Measurements from ENCODE around the gene CLNK. TPM values are rescaled to one million over a fixed set of nuclear protein-coding genes. Genes with fewer than 3 reads are reported as not detected.

Gene CLNK
- total and polyA plus RNA-seq, 2 of the 13 experiments (the other 11 are each of a cell fraction or from before 2014, with no cell fraction given): not detected

GRCh38 chr4:10589321-10589720 lies 95.2 kb downstream of the CLNK start (continued):
- TF ChIP-seq ZNF432 (CRISPR knock-in tag; IDR thresholded peaks at IDR 0.05; ENCODE audit: borderline replicate concordance): no peak

- Histone ChIP-seq H3K27me3 (ENCODE audit: control insufficient read depth in 1 of 2, insufficient read depth in 2 of 2, low read length in 2 of 2) (0 out of 5 replicates have a peak, but pooled peaks cover 0 to 1% of the 10 kb centered on the region in 2 experiments), H3K9me3 (ENCODE audit: low read length) (no peaks in the 10 kb centered on the region), H3K27ac (ENCODE audit: extremely low read length, insufficient read depth, low read length) (no peak overlapping the region), H3K36me3 (replicated peaks in 1 of 2; ENCODE audit: control insufficient read depth in 1 of 2, insufficient read depth in 2 of 2, low read length in 2 of 2) (no peaks in the 10 kb centered on the region), H4K20me1 (ENCODE audit: insufficient read depth, low read length) (no peaks in the 10 kb centered on the region), H3K4me3 (replicated peaks in 1 of 3; ENCODE audit: insufficient read depth in 1 of 3, low read depth in 2 of 3, low read length in 3 of 3) (no peak overlapping the region), H3K9ac (ENCODE audit: insufficient read depth, low read depth, low read length) (no peak overlapping the region), H3K4me1 (ENCODE audit: insufficient read depth, low read length) (no peaks in the 10 kb centered on the region), H2AFZ (ENCODE audit: low read length) (no peak overlapping the region), H3K4me2 (ENCODE audit: low read depth, low read length) (no peak overlapping the region), H3K79me2 (ENCODE audit: insufficient read depth, low read length) (no peaks in the 10 kb centered on the region)
- POLR2A ChIA-PET: no interaction called here
- in situ Hi-C loops (cut with HindIII; ENCODE audit: extremely low pct_ligation_motif_present, low pct_unique_long_range_greater_than_20kb): loop anchor here (25.0 kb wide), 1 partner anchor 1125 kb away; no protein-coding TSS in a partner anchor
- DNase-seq (ENCODE audit: low spot score) (no peak), FAIRE-seq (no peak), ATAC-seq (no peak)
- CTCF ChIA-PET (ENCODE audit: low intra/inter-chr PET ratio, low total read pairs): no interaction called here
- BruUV-seq (replicated peaks): no TSS peak
- intact Hi-C loops (cut with micrococcal nuclease; ENCODE audit: unreplicated experiment): no loop called here
- 35% methylated on average over 7 of the region's 8 CpGs for WGBS (ENCODE audit: low lambda C conversion rate)
- TF ChIP-seq PITX1 (CRISPR knock-in tag; IDR thresholded peaks at IDR 0.05) (no peak), TEF (CRISPR knock-in tag; IDR thresholded peaks at IDR 0.05) (no peak), ZNF430 (CRISPR knock-in tag; IDR thresholded peaks at IDR 0.05) (no peak), ZNF564 (CRISPR knock-in tag; IDR thresholded peaks at IDR 0.05) (no peak), ETV6 (CRISPR knock-in tag; conservative IDR thresholded peaks at IDR 0.05) (no peak), TFAP4 (IDR thresholded peaks at IDR 0.05; ENCODE audit: borderline replicate concordance, low read depth) (no peak), MED8 (CRISPR knock-in tag; IDR thresholded peaks at IDR 0.05; ENCODE audit: insufficient replicate concordance) (no peak), TMF1 (CRISPR knock-in tag; IDR thresholded peaks at IDR 0.05; ENCODE audit: low read depth) (no peak), ZNF552 (CRISPR knock-in tag; IDR thresholded peaks at IDR 0.05; ENCODE audit: borderline replicate concordance) (no peak), ZBED4 (CRISPR knock-in tag; IDR thresholded peaks at IDR 0.05; ENCODE audit: borderline replicate concordance) (no peak), ZNF75D (CRISPR knock-in tag; IDR thresholded peaks at IDR 0.05; ENCODE audit: borderline replicate concordance) (no peak), ZNF12 (CRISPR knock-in tag; IDR thresholded peaks at IDR 0.05) (no peak), RFX5 (IDR thresholded peaks at IDR 0.05; ENCODE audit: low read depth, low read length) (no peak), CSRNP2 (CRISPR knock-in tag; conservative IDR thresholded peaks at IDR 0.05; ENCODE audit: low read depth) (no peak), ZNF138 (CRISPR knock-in tag; IDR thresholded peaks at IDR 0.05; ENCODE audit: low read depth) (no peak), HOXA7 (CRISPR knock-in tag; IDR thresholded peaks at IDR 0.05) (no peak), KMT2A (CRISPR knock-in tag; IDR thresholded peaks at IDR 0.05) (no peak)
These were observed 96.9 kb downstream of the CLNK start for GRCh38 chr4:10587697-10588096.
